Heart left ventricle (tissue), 16 donors: Measurements from ENCODE around the gene C1orf122. TPM values are rescaled to one million over a fixed set of nuclear protein-coding genes. Genes with fewer than 3 reads are reported as not detected.

Source experiments
- ATAC-seq, 4 donors: fragments of 200-7000 bp; cut with Tn5 transposase; one replicate each; pipeline ENCODE4 v1.9.1; 2020 to 2022; ENCODE audit warnings: moderate library complexity in 4 of 4, mild to moderate bottlenecking in 3 of 4, moderate number of reproducible peaks in 1 of 4
- DNase-seq, 5 donors: peaks; one replicate each; pipeline ENCODE4 v3.0.0-alpha.2; 2020
- H3K27ac ChIP-seq, 12 donors: fragments of 200-600 bp; sonication (generic) in 4 of 12; one replicate each; pipeline versions ENCODE4 v1.5.0 to v1.8.0; 2016 to 2022; ENCODE audit warnings: mild to moderate bottlenecking in 2 of 12
- H3K27me3 ChIP-seq, 9 donors: fragments of 200-600 bp; sonication (generic) in 2 of 9; one replicate each; pipeline versions ENCODE4 v1.5.1 to v1.8.0; 2016 to 2022; ENCODE audit warnings: mild to moderate bottlenecking in 3 of 9
- H3K36me3 ChIP-seq, 9 donors: fragments of 200-600 bp; sonication (generic) in 2 of 9; one replicate each; pipeline versions ENCODE4 v1.5.0 to v1.8.0; 2018 to 2022; ENCODE audit warnings: mild to moderate bottlenecking in 2 of 9
- H3K4me1 ChIP-seq, 12 donors: fragments of 200-600 bp; sonication (generic) in 4 of 12; one replicate each; pipeline versions ENCODE4 v1.5.0 to v1.8.0; 2016 to 2022; ENCODE audit warnings: mild to moderate bottlenecking in 3 of 12
- H3K4me3 ChIP-seq, 12 donors: fragments of 200-600 bp; sonication (generic) in 4 of 12; one replicate each; pipeline versions ENCODE4 v1.5.0 to v1.8.0; 2017 to 2022; ENCODE audit warnings: mild to moderate bottlenecking in 9 of 12, moderate library complexity in 4 of 12
- H3K9me3 ChIP-seq, 12 donors: fragments of 200-600 bp; sonication (generic) in 4 of 12; one replicate each; pipeline versions ENCODE4 v1.5.0 to v1.8.0; 2016 to 2022; ENCODE audit warnings: mild to moderate bottlenecking in 1 of 12
- POLR2A ChIP-seq, 2 donors: fragments of 450-650 bp; IDR thresholded peaks; one replicate each; pipeline ENCODE4 v1.6.1; 2017; ENCODE audit warnings: antibody characterized with exemption in 2 of 2, mild to moderate bottlenecking in 2 of 2, moderate library complexity in 2 of 2
- WGBS, 4 donors: extraction: QIAGEN DNeasy Blood & Tissue Kit in 2 of 4; methylation state at CpG; one replicate each; pipeline versions ENCODE4 v1.1.5 to v1.1.7; 2013 to 2018; 5-methylcytosine and 5-hydroxymethylcytosine counted together
- intact Hi-C, 10 donors: fragments of 100-400 bp; cut with DNase I; formaldehyde crosslinking; loops; one replicate each; pipeline versions ENCODE4 v1.11.1 to v1.14.2; 2022
- polyA plus RNA-seq, 2 donors: library from polyadenylated mRNA; stranded (reverse); fragments of 200-250 nt; gene quantifications; one replicate each; pipeline ENCODE4 v1.2.3, GENCODE V29; 2013
- total RNA-seq, 9 donors: library from RNA; depleted of rRNA in 2 of 9; stranded (reverse); fragments of >200 nt in 2 of 9; fragmentation: NEBNext Ultra II Directional in 3 of 9; extraction: Animal tissue kit (Norgen Biotek cat#: 25700) in 3 of 9; gene quantifications; one replicate each; pipeline versions ENCODE4 v1.1.0 to v1.2.4, GENCODE V29; 2016 to 2023
- TF ChIP-seq, protein P1 (sequence below), 12 donors: fragments of 200-600 bp; sonication (generic) in 4 of 12; IDR thresholded peaks; one replicate each; pipeline versions ENCODE4 v1.5.0 to v1.8.0; 2018 to 2022; ENCODE audit warnings: antibody characterized with exemption in 12 of 12, mild to moderate bottlenecking in 5 of 12
- donor health status: ischemic (EF 13 %, LVEDD 7.1; RV severe dilation, severe dysfunction).
- donor health status: healthy with polysubstance abuse.
- donor health status: DM: no; HTN: yes; CAD: no.
- donor health status: DM: no; HTN: no; CAD: no.
- donor health status: ischemic (EF 25% LVEDD 6.9; RV normal size, moderate dysfunction).
- donor health status: ischemic (EF 25% LVEDD 5.7; RV mildly dilated, moderate dysfunction).
- donor health status: healthy.
- donor health status: DM: yes; HTN: yes; CAD: no.
- donor health status: ischemic (EF 35%, LVEDD 5.7; RV mildly dilated, moderate dysfunction).
- donor health status: nonischemic (EF 11% LVEDD 7.7; RV severe dilation, severe dysfunction).
- donor health status: DM: yes; HTN: yes; CAD: no.
- donor health status: PGD.
- donor health status: ischemic (EF 29% LVEDD 5.4; RV normal size, mild dysfunction).
- donor health status: nonischemic (EF 23%, LVEDD 6.1; RV moderate dilation, normal function).

Gene C1orf122
- total and polyA plus RNA-seq, 11 donors = 29.1 to 93.0 (median 44.0) TPM

- Histone ChIP-seq H3K27ac (no peak overlapping the region), H3K36me3 (peaks cover 0 to 58% (median 47%) of the 10 kb centered on the region in 9 donors), H3K27me3 (no peaks in the 10 kb centered on the region), H3K9me3 (no peaks in the 10 kb centered on the region), H3K4me3 (no peak overlapping the region), H3K4me1 (peaks cover 0 to 22% (median 0%) of the 10 kb centered on the region in 12 donors)
- intact Hi-C loops = no loop called here
- no peak for TF ChIP-seq POLR2A (IDR thresholded peaks at IDR 0.05)
- TF ChIP-seq, protein P1, sequence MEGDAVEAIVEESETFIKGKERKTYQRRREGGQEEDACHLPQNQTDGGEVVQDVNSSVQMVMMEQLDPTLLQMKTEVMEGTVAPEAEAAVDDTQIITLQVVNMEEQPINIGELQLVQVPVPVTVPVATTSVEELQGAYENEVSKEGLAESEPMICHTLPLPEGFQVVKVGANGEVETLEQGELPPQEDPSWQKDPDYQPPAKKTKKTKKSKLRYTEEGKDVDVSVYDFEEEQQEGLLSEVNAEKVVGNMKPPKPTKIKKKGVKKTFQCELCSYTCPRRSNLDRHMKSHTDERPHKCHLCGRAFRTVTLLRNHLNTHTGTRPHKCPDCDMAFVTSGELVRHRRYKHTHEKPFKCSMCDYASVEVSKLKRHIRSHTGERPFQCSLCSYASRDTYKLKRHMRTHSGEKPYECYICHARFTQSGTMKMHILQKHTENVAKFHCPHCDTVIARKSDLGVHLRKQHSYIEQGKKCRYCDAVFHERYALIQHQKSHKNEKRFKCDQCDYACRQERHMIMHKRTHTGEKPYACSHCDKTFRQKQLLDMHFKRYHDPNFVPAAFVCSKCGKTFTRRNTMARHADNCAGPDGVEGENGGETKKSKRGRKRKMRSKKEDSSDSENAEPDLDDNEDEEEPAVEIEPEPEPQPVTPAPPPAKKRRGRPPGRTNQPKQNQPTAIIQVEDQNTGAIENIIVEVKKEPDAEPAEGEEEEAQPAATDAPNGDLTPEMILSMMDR (IDR thresholded peaks at IDR 0.05) = no peak
- ATAC-seq = no peak
- DNase-seq = no peak
- 69 to 86% (median 74%) methylated on average over 1 of the region's 1 CpG for WGBS, 4 donors
These were observed 33.1 kb downstream of the C1orf122 start for GRCh38 chr1:37840711-37841110.

- H3K4me3 ChIP-seq = no peak overlapping the region
- H3K36me3 ChIP-seq = peaks cover 0 to 49% (median 38%) of the 10 kb centered on the region in 9 donors
- intact Hi-C loops = no loop called here
These were observed 34.1 kb downstream of the C1orf122 start for GRCh38 chr1:37841652-37842051.

DNA sequence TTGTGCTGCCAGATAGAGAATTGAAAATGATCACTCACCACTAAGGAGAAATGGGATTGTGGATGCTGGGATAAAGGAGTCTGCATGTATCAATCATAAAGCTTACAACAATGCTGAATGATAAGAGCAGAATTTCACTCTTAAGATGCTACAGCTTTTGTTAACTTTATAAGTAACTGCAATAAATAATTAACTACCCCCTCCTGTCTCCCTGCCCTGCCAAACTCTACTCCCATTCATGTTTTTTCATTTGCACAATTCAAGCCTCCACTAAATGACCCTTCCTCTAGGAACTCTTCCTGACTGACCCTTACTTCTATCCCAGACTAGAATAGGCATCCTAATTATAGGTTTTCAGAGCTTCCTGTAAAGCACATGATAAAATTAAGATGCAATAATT lies 36.9 kb downstream of the C1orf122 start:
- H3K27ac ChIP-seq = no peak overlapping the region
- ATAC-seq (no peak), DNase-seq (no peak)
- H3K36me3 ChIP-seq = peaks cover 0 to 38% (median 12%) of the 10 kb centered on the region in 9 donors
- no peaks in the 10 kb centered on the region for H3K27me3 ChIP-seq
- H3K4me1 ChIP-seq = peaks cover 0 to 56% (median 0%) of the 10 kb centered on the region in 12 donors
- H3K9me3 ChIP-seq = no peaks in the 10 kb centered on the region
- H3K4me3 ChIP-seq = no peak overlapping the region
- no peak for TF ChIP-seq POLR2A (IDR thresholded peaks at IDR 0.05)
- TF ChIP-seq, protein P1 (IDR thresholded peaks at IDR 0.05) = no peak
- intact Hi-C loops = no loop called here

More at GRCh38 chr1:37841652-37842051, 34.1 kb downstream of the C1orf122 start:
- WGBS, 4 donors = 92 to 96% (median 95%) methylated on average over 3 of the region's 3 CpGs
- H3K9me3 ChIP-seq = no peaks in the 10 kb centered on the region
- H3K27ac ChIP-seq = no peak overlapping the region
- TF ChIP-seq POLR2A (IDR thresholded peaks at IDR 0.05) = no peak
- TF ChIP-seq, protein P1 (IDR thresholded peaks at IDR 0.05) = no peak
- no peaks in the 10 kb centered on the region for H3K27me3 ChIP-seq
- ATAC-seq (no peak), DNase-seq (no peak)
- H3K4me1 ChIP-seq = peaks cover 0 to 32% (median 0%) of the 10 kb centered on the region in 12 donors

DNA sequence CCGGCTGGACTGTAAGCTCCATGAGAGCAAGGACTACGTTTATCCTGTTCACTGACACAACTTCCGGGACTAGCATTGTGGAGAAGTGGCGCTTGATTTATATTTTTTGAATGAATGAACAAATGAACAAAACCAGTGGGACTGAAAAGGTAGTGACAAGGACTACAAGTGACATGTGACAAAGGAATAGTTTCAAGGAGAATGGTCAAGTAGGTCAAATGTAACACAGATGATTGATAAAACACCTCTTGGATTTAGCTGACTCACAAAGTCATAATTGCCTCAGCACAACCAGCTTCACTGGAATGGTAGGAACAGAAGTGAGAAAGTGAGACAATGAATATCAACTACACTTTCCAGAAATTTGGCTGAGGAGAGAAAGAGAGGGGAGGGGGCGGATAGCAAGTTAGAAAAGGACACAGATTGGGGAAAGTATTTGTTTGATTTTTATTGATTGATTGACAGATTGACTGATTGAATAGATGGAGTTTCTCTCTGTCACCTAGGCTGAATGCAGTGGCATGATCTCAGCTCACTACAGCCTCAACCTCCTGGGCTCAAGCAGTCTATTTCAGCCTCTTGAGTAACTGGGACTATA lies 37.6 kb downstream of the C1orf122 start:
- 89 to 97% (median 93%) methylated on average over 5 of the region's 5 CpGs for WGBS, 4 donors
- Histone ChIP-seq H3K36me3 (peaks cover 0 to 38% (median 6%) of the 10 kb centered on the region in 9 donors), H3K9me3 (no peaks in the 10 kb centered on the region), H3K4me3 (no peak overlapping the region), H3K27me3 (no peaks in the 10 kb centered on the region), H3K27ac (peak overlapping the region in 1 of 12 donors; percentile 66), H3K4me1 (peaks cover 0 to 62% (median 0%) of the 10 kb centered on the region in 12 donors)
- no peak for DNase-seq
- intact Hi-C loops = no loop called here
- TF ChIP-seq, protein P1 (IDR thresholded peaks at IDR 0.05) = no peak
- no peak for TF ChIP-seq POLR2A (IDR thresholded peaks at IDR 0.05)
- no peak for ATAC-seq
